Measurements from ENCODE around the gene ATXN7L3. TPM values are rescaled to one million over a fixed set of nuclear protein-coding genes. Genes with fewer than 3 reads are reported as not detected.

ATXN7L3 gene
- total and polyA plus RNA-seq, 9 of the 15 experiments (the other 6 are each of a cell fraction or from before 2014, with no cell fraction given) = 0.62 to 66.1 (median 33.2) TPM

- Histone ChIP-seq H3K4me3 (no peak overlapping the region), H3K4me1 (replicated peaks in 1 of 2; ENCODE audit: control insufficient read depth in 2 of 2, insufficient read depth in 2 of 2, low read length in 2 of 2) (peaks cover 14 to 41% of the 10 kb centered on the region in 2 experiments), H2AFZ (ENCODE audit: low read depth, low read length) (no peak overlapping the region), H3K79me2 (ENCODE audit: control insufficient read depth, insufficient read depth, low read length) (peaks cover 47% of the 10 kb centered on the region), H3K27ac (ENCODE audit: extremely low read depth, low read depth, low read length) (no peak overlapping the region), H3K9ac (ENCODE audit: insufficient read depth in 1 of 2, low read depth in 2 of 2, low read length in 2 of 2) (peak overlapping the region in 1 of 2 experiments; percentile 96; a peak in 2 of 4 replicates), H3K27me3 (ENCODE audit: control insufficient read depth in 2 of 2, insufficient read depth in 2 of 2, low read length in 2 of 2) (no peaks in the 10 kb centered on the region), H4K20me1 (replicated peaks; ENCODE audit: control insufficient read depth, insufficient read depth, low read length) (no peaks in the 10 kb centered on the region), H3K36me3 (ENCODE audit: control insufficient read depth, insufficient read depth, low read length) (peaks cover 62% of the 10 kb centered on the region), H3K9me3 (replicated peaks; ENCODE audit: control insufficient read depth, insufficient read depth, low read depth, low read length) (no peaks in the 10 kb centered on the region), H3K9me1 (ENCODE audit: control insufficient read depth, insufficient read depth, low read length) (no peaks in the 10 kb centered on the region), H3K4me2 (ENCODE audit: insufficient read depth, low read length) (no peak overlapping the region)
- ATAC-seq (no peak), DNase-seq (ENCODE audit: extremely low read depth in 1 of 4, low spot score in 3 of 4) (no peak), FAIRE-seq (no peak)
- in situ Hi-C loops (cut with MboI) (no loop called here), intact Hi-C loops (cut with micrococcal nuclease) (no loop called here)
- ChIA-PET CTCF (ENCODE audit: low intra/inter-chr PET ratio) (no interaction called here), POLR2A (interaction anchor here (1.0 to 1.6 kb wide), 2 partner anchors 33 to 101 kb away, joined by 3 to 5 read pairs; no protein-coding TSS in a partner anchor)
- BruUV-seq (replicated peaks) = no TSS peak
- 97% methylated on average over 5 of the region's 5 CpGs for WGBS (ENCODE audit: insufficient coverage, low coverage, missing lambda C conversion rate)
- TF ChIP-seq CBX3 (IDR thresholded peaks at IDR 0.05; ENCODE audit: borderline replicate concordance in 1 of 2, low read length in 2 of 2) = no peak
- no peak for TF ChIP-seq ZFP30 (CRISPR knock-in tag; IDR thresholded peaks at IDR 0.05; ENCODE audit: borderline replicate concordance)
- TF ChIP-seq HBP1 (CRISPR knock-in tag; IDR thresholded peaks at IDR 0.05) = no peak
- TF ChIP-seq NFE2 (IDR thresholded peaks at IDR 0.05; ENCODE audit: low read depth) = no peak
- no peak for TF ChIP-seq EWSR1 (IDR thresholded peaks at IDR 0.05; ENCODE audit: borderline replicate concordance, low read depth, partially characterized antibody)
- TF ChIP-seq CTBP1 (IDR thresholded peaks at IDR 0.05; ENCODE audit: borderline replicate concordance) = no peak
- TF ChIP-seq NCOA1 (IDR thresholded peaks at IDR 0.05; ENCODE audit: low read depth) = no peak
Measured at GRCh38 chr17:44216173-44216572, 16.5 kb upstream of the ATXN7L3 start.

Measured in K562 (cell line).